GM12878 (cell line): Measurements from ENCODE around the gene IRF9. TPM values are rescaled to one million over a fixed set of nuclear protein-coding genes. Genes with fewer than 3 reads are reported as not detected.
A peak's percentile ranks its signal among the peaks of the same experiment; 100 is the strongest.

Experiments used
- ASH2L ChIP-seq: fragments of 300-600, 200-600 bp; sonication (generic); IDR thresholded peaks from 2 replicates; pipeline ENCODE4 v1.6.1; 2017; ENCODE audit warnings: low read depth, mild to moderate bottlenecking, borderline replicate concordance
- BACH1 ChIP-seq: fragments of 450-650 bp; IDR thresholded peaks from 2 replicates; pipeline ENCODE4 v1.6.1; 2017; ENCODE audit warnings: mild to moderate bottlenecking, borderline replicate concordance
- CHD1 ChIP-seq: IDR thresholded peaks from 2 replicates; pipeline ENCODE4 v1.6.1; 2012; ENCODE audit warnings: low read depth, low read length, improper control_type of control experiment
- CHD4 ChIP-seq: fragments of 200-600 bp; sonication (generic); IDR thresholded peaks from 2 replicates; pipeline ENCODE4 v1.6.1; 2016; ENCODE audit warnings: mild to moderate bottlenecking
- CREB1 ChIP-seq: IDR thresholded peaks from 2 replicates; pipeline ENCODE4 v1.6.1; 2012; ENCODE audit warnings: low read depth, mild to moderate bottlenecking, inconsistent platforms
- CREM ChIP-seq: IDR thresholded peaks from 2 replicates; pipeline ENCODE4 v1.6.1; 2014; ENCODE audit warnings: antibody characterized with exemption, low read depth
- MAX ChIP-seq: IDR thresholded peaks from 2 replicates; pipeline ENCODE4 v1.6.1; 2012; ENCODE audit warnings: low read depth, low read length, improper control_type of control experiment
- MEF2A ChIP-seq: IDR thresholded peaks from 2 replicates; pipeline ENCODE4 v1.6.1; 2011; ENCODE audit warnings: low read depth, mild to moderate bottlenecking, low read length, moderate library complexity; ENCODE audit not compliant: insufficient read depth
- MTA2 ChIP-seq: fragments of 450-650 bp; IDR thresholded peaks from 2 replicates; pipeline ENCODE4 v1.6.1; 2016; ENCODE audit warnings: low read depth, mild to moderate bottlenecking, moderate library complexity
- NFIC ChIP-seq: IDR thresholded peaks from 2 replicates; pipeline ENCODE4 v1.6.1; 2012; ENCODE audit warnings: low read depth, mild to moderate bottlenecking, inconsistent platforms, low read length, moderate library complexity
- PAX5 ChIP-seq: IDR thresholded peaks from 2 replicates; pipeline ENCODE4 v1.6.1; 2011; ENCODE audit warnings: low read depth, low read length, borderline replicate concordance
- POLR2A ChIP-seq: IDR thresholded peaks from 2 replicates; pipeline ENCODE4 v1.6.1; 2011; ENCODE audit warnings: low read depth, mild to moderate bottlenecking, low read length
- RBBP5 ChIP-seq: fragments of 200-600 bp; sonication (generic); conservative IDR thresholded peaks from 2 replicates; pipeline ENCODE4 v1.6.1; 2016
- SMAD5 ChIP-seq: IDR thresholded peaks from 2 replicates; pipeline ENCODE4 v1.6.1; 2016; ENCODE audit warnings: antibody characterized with exemption, low read depth
- SREBF2 ChIP-seq: IDR thresholded peaks from 2 replicates; pipeline ENCODE4 v1.6.1; 2012; ENCODE audit warnings: mild to moderate bottlenecking, low read length
- YBX1 ChIP-seq: fragments of 450-650 bp; IDR thresholded peaks from 2 replicates; pipeline ENCODE4 v1.6.1; 2016; ENCODE audit warnings: antibody characterized with exemption
- ZBED1 ChIP-seq: IDR thresholded peaks from 2 replicates; pipeline ENCODE4 v1.6.1; 2016; ENCODE audit warnings: borderline replicate concordance
- polyA plus RNA-seq, 11 experiments: library from polyadenylated mRNA; depleted of rRNA in 4 of 11; unstranded in 6 of 11; stranded (reverse) in 5 of 11; fragments of >200 nt; fragmentation: Nextera tagmentation in 4 of 11; fragmentation: Illumina TruSeq in 1 of 11; extraction: Ambion mirVana in 4 of 11; extraction: Trizol in 1 of 11; gene quantifications; 1 replicate in 1 of 11; 2 replicates in 10 of 11; pipeline versions ENCODE4 v1.2.1 to v1.2.3, GENCODE V29; 2011 to 2016; ENCODE audit warnings: inconsistent platforms in 2 of 11, missing spikeins in 2 of 11, low read depth in 1 of 11
- total RNA-seq, 4 experiments: library from RNA; depleted of rRNA in 3 of 4; stranded (reverse); fragments of >200 nt in 3 of 4; fragmentation: Illumina TruSeq in 1 of 4; extraction: Trizol in 1 of 4; gene quantifications; 2 replicates each; pipeline versions ENCODE4 v1.2.1 to v1.2.3, GENCODE V29; 2013 to 2021
- TF ChIP-seq, protein P1 (sequence below): fragments of 450-650 bp; formaldehyde crosslinking; IDR thresholded peaks from 2 replicates; pipeline ENCODE4 v1.4.0; 2022; ENCODE audit warnings: mild to moderate bottlenecking, moderate library complexity
- TF ChIP-seq, protein P2 (sequence below): IDR thresholded peaks from 2 replicates; pipeline ENCODE4 v1.6.1; 2011; ENCODE audit warnings: borderline replicate concordance, low read depth, mild to moderate bottlenecking, moderate library complexity, low read length; ENCODE audit not compliant: insufficient read depth, poor library complexity, severe bottlenecking

Gene IRF9
- total and polyA plus RNA-seq, 10 of the 15 experiments (the other 5 are each of a cell fraction or from before 2014, with no cell fraction given) = 47.6 to 234 (median 148) TPM

- TF ChIP-seq, protein P1, sequence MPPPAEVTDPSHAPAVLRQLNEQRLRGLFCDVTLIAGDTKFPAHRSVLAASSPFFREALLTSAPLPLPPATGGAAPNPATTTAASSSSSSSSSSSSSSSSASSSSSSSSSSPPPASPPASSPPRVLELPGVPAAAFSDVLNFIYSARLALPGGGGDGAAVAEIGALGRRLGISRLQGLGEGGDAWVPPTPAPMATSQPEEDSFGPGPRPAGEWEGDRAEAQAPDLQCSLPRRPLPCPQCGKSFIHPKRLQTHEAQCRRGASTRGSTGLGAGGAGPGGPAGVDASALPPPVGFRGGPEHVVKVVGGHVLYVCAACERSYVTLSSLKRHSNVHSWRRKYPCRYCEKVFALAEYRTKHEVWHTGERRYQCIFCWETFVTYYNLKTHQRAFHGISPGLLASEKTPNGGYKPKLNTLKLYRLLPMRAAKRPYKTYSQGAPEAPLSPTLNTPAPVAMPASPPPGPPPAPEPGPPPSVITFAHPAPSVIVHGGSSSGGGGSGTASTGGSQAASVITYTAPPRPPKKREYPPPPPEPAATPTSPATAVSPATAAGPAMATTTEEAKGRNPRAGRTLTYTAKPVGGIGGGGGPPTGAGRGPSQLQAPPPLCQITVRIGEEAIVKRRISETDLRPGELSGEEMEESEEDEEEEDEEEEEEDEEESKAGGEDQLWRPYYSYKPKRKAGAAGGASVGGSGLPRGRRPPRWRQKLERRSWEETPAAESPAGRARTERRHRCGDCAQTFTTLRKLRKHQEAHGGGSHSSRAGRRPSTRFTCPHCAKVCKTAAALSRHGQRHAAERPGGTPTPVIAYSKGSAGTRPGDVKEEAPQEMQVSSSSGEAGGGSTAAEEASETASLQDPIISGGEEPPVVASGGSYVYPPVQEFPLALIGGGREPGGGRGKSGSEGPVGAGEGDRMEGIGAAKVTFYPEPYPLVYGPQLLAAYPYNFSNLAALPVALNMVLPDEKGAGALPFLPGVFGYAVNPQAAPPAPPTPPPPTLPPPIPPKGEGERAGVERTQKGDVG = no peak
- TF ChIP-seq MAX (peak; percentile 88), CREB1 (peak; percentile 95), CHD4 (no peak), CHD1 (no peak), MTA2 (no peak), ZBED1 (peak; percentile 64; the same call in 1 of the 2 replicates), MEF2A (no peak), YBX1 (no peak), SREBF2 (peak; percentile 61), POLR2A (peak; percentile 91), NFIC (no peak), SMAD5 (peak; percentile 32; the same call in 1 of the 2 replicates), BACH1 (peak; percentile 96), PAX5 (peak; percentile 49; the same call in 1 of the 2 replicates), CREM (peak; percentile 97), RBBP5 (no peak), ASH2L (no peak)
- TF ChIP-seq, protein P2, sequence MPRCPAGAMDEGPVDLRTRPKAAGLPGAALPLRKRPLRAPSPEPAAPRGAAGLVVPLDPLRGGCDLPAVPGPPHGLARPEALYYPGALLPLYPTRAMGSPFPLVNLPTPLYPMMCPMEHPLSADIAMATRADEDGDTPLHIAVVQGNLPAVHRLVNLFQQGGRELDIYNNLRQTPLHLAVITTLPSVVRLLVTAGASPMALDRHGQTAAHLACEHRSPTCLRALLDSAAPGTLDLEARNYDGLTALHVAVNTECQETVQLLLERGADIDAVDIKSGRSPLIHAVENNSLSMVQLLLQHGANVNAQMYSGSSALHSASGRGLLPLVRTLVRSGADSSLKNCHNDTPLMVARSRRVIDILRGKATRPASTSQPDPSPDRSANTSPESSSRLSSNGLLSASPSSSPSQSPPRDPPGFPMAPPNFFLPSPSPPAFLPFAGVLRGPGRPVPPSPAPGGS = no peak
Observed at GRCh38 chr14:24114532-24115421, 46.3 kb upstream of the IRF9 start, which contains the start of the genes DCAF11 and NRL (continued).
